SJSA1 (cell line): Measurements from ENCODE around the gene FNBP1. TPM values are rescaled to one million over a fixed set of nuclear protein-coding genes. Genes with fewer than 3 reads are reported as not detected.

Source experiments
- DNase-seq, 2 experiments: peaks; one replicate each; pipeline ENCODE4 v3.0.0-alpha.2; 2015 to 2020; ENCODE audit warnings: low spot score in 2 of 2, low read depth in 1 of 2
- H3K27ac ChIP-seq: fragments of 250-450 bp; sonication (Bioruptor Pico); 2 replicates; pipeline ENCODE4 v1.5.1; 2020; ENCODE audit warnings: mild to moderate bottlenecking, moderate library complexity
- H3K27me3 ChIP-seq: fragments of 250-450 bp; sonication (Bioruptor Pico); replicated peaks from 2 replicates; pipeline ENCODE4 v1.5.1; 2020; ENCODE audit warnings: mild to moderate bottlenecking, moderate library complexity
- H3K36me3 ChIP-seq: fragments of 250-450 bp; sonication (Bioruptor Pico); 2 replicates; pipeline ENCODE4 v1.5.1; 2020; ENCODE audit warnings: mild to moderate bottlenecking
- H3K4me1 ChIP-seq: fragments of 250-450 bp; sonication (Bioruptor Pico); replicated peaks from 2 replicates; pipeline ENCODE4 v1.6.1; 2021; ENCODE audit warnings: mild to moderate bottlenecking
- H3K4me3 ChIP-seq: fragments of 250-450 bp; sonication (Bioruptor Pico); 2 replicates; pipeline ENCODE4 v1.5.1; 2020; ENCODE audit warnings: mild to moderate bottlenecking
- H3K9me3 ChIP-seq: fragments of 250-450 bp; sonication (Bioruptor Pico); replicated peaks from 2 replicates; pipeline ENCODE4 v1.5.1; 2020; ENCODE audit warnings: mild to moderate bottlenecking
- total RNA-seq: library from RNA; depleted of rRNA; stranded (reverse); fragments of >200 nt; shearing (Covaris generic); gene quantifications from 2 replicates; pipeline ENCODE4 v1.2.3, GENCODE V29; 2014; rRNA removed

Gene FNBP1
- total RNA-seq, 1 experiment from 2014 or later = 24.3 TPM

DNA sequence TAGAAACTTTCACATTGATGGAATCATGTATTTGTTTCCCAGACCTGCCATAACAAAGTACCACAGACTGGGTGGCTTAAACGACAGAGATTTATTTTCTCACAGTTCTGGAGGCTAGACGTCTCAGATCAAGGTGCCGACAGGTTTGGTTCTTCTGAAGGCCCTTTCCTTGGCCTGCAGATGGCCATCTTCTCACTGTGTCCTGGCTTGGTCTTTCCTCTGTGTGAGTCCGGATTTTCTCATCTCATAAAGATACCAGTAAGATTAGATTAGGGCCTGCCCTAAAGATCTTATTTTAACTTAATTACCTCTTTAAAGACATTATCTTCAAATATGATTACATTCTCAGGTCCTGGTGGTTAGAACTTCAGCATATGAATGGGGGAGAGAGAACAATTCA is 201.9 kb downstream of the FNBP1 start:
- Histone ChIP-seq H3K36me3 (no peaks in the 10 kb centered on the region), H3K9me3 (no peaks in the 10 kb centered on the region), H3K27me3 (no peaks in the 10 kb centered on the region; the same call in 1 of the 2 replicates), H3K4me1 (peaks cover 16% of the 10 kb centered on the region), H3K4me3 (no peak overlapping the region), H3K27ac (no peak overlapping the region)
- DNase-seq = no peak

DNA sequence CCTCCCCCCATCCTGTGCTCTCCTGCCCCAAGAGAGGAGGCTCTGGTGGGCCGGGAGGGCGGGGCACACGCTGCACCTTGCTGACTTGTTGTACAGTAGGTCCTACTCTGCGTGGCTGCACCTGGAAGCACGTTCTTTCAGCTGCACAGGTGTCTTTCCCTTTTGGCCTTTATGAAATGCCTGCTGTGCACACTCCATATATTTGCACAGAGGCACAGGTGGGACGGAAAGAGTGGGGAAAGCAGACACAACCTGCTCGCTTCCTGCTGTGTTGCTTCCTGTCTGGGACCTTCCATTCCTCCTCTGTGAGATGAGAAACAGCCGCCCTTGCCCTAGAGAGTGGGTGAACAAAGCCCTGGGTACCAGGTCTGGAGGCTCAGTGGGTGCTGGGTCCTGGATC is 203.0 kb downstream of the FNBP1 start:
- Histone ChIP-seq H3K9me3 (no peaks in the 10 kb centered on the region), H3K27me3 (no peaks in the 10 kb centered on the region), H3K27ac (no peak overlapping the region), H3K4me3 (no peak overlapping the region), H3K4me1 (peaks cover 18% of the 10 kb centered on the region), H3K36me3 (peaks cover 5% of the 10 kb centered on the region)
- DNase-seq = no peak

DNA sequence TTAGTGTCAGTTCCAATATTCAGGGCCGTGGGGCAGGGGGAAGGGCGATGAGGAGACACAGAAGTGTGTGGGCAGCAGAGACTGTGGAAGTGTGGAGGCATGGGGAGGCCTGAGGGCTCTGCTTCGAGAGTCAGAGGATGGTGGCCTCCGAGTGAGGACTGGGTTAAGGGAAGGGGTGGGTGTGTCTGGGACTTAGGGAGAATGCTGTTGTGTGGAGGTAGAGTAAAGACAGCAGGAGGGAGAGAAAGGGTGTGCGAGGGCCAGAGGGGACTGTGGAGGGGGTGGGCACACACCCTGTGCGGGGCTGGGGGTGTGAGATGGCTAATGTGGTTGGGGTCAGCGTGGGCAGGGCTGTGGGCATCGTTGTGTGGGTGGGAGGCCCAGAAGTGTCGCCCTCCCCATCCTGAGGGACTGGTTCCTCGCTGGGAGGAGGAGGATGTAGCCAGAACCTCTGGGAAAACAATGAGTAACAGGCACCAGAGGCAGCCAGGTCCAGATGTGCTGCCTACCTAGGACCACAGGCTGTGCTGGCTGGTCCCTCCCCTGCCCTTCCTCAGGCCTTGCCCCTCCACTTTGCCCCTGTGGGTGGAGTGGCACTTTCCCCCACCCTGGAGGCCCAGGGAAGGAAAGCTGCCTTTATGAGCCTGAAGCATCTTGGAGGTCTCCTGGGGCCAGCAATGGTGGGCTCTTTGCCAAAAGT is 203.5 kb downstream of the FNBP1 start:
- H3K4me3 ChIP-seq = no peak overlapping the region
- no peak for DNase-seq
- H3K9me3 ChIP-seq = no peaks in the 10 kb centered on the region
- H3K27me3 ChIP-seq = no peaks in the 10 kb centered on the region
- H3K27ac ChIP-seq = no peak overlapping the region
- peaks cover 18% of the 10 kb centered on the region for H3K4me1 ChIP-seq
- H3K36me3 ChIP-seq = peaks cover 5% of the 10 kb centered on the region

DNA sequence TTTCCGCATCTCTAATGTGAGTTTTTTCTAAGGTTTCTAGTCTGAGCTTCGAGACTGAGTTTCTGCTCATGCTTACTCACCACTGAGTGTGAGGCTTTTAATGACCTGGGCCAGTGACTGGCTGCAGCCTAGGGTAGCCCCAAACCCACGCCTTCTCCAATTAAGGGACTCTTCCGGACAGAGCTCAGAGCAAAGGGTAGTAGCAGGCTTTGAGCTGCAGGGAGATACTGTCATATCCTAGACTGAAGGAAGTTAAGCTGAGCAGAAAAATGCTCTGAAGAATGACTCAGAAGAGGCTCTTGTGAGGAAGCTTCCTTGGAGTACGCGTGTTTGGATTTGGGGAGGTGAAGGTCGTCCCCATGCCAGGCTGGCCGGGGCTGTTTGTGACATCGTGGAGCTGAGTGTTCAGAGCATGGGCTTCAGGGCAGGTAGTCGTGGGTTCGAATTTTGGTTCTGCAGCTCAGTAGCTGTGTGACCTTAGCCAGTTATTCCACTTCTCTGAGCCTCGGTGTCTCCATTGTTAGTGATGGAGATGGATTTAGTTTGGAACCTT is 204.2 kb downstream of the FNBP1 start:
- peak in 1 of 2 experiments; percentile 36 for DNase-seq
- Histone ChIP-seq H3K27me3 (no peaks in the 10 kb centered on the region), H3K27ac (no peak overlapping the region), H3K4me3 (no peak overlapping the region), H3K9me3 (no peaks in the 10 kb centered on the region), H3K36me3 (peaks cover 5% of the 10 kb centered on the region), H3K4me1 (peaks cover 18% of the 10 kb centered on the region)

Other genes starting within 250 kb of the FNBP1 start
- gene TOR1B, start 240.0 kb downstream of the FNBP1 start, total RNA-seq = 24.9 and 38.3 TPM in 2 replicates
- gene TOR1A, start 219.1 kb downstream of the FNBP1 start, total RNA-seq = 29.4 and 42.8 TPM in 2 replicates
- gene C9orf78, start 207.9 kb downstream of the FNBP1 start, total RNA-seq = 56.2 and 59.3 TPM in 2 replicates
- gene USP20, start 207.7 kb downstream of the FNBP1 start, total RNA-seq = 2.1 and 3.4 TPM in 2 replicates
- 16.1 and 25.5 TPM in 2 replicates for gene GPR107, start 10.7 kb upstream of the FNBP1 start, total RNA-seq
- gene NCS1, start 129.2 kb upstream of the FNBP1 start, total RNA-seq = 31.5 and 44.6 TPM in 2 replicates
- gene HMCN2, start 222.6 kb upstream of the FNBP1 start, total RNA-seq = 1.2 and 1.9 TPM in 2 replicates